ENCODE measurements around the gene PRDM16.

Gene PRDM16

GRCh38 chr1:3111348-3112021 is 42.5 kb downstream of the PRDM16 start:
- Histone ChIP-seq H3K4me3 (ENCODE audit: low read depth, low read length) (no peak overlapping the region), H3K27ac (ENCODE audit: extremely low read depth, low read depth, low read length) (no peak overlapping the region), H3K9me3 (ENCODE audit: control insufficient read depth, insufficient read depth, low read depth, low read length) (no peaks in the 10 kb centered on the region), H3K36me3 (ENCODE audit: control insufficient read depth in 2 of 2, insufficient read depth in 1 of 2, low read length in 2 of 2) (peaks cover 0 to 10% of the 10 kb centered on the region in 2 experiments; a peak in 1 of 3 replicates), H3K4me1 (ENCODE audit: control insufficient read depth, insufficient read depth, low read length) (no peaks in the 10 kb centered on the region)
- POLR2A ChIA-PET = no interaction called here
- CTCF ChIA-PET = no interaction called here
- TF ChIP-seq ZNF433 (tag by site-specific recombination; IDR thresholded peaks at IDR 0.05; ENCODE audit: low read depth) (no peak), ZNF426 (tag by site-specific recombination; IDR thresholded peaks at IDR 0.05) (no peak), EGR2 (tag by site-specific recombination; IDR thresholded peaks at IDR 0.05; ENCODE audit: low read depth) (no peak), ZNF785 (tag by site-specific recombination; IDR thresholded peaks at IDR 0.05) (no peak), ZNF768 (tag by site-specific recombination; IDR thresholded peaks at IDR 0.05) (no peak), ZNF473 (tag by site-specific recombination; IDR thresholded peaks at IDR 0.05) (no peak), HIC1 (tag by site-specific recombination; IDR thresholded peaks at IDR 0.05) (no peak), KLF7 (tag by site-specific recombination; IDR thresholded peaks at IDR 0.05; ENCODE audit: borderline replicate concordance) (no peak), ZNF580 (tag by site-specific recombination; IDR thresholded peaks at IDR 0.05) (no peak), ZFP41 (tag by site-specific recombination; IDR thresholded peaks at IDR 0.05; ENCODE audit: borderline replicate concordance) (no peak), ZNF155 (tag by site-specific recombination; IDR thresholded peaks at IDR 0.05) (no peak), ZBTB26 (tag by site-specific recombination; optimal IDR thresholded peaks at IDR 0.05) (no peak), ZEB2 (tag by site-specific recombination; IDR thresholded peaks at IDR 0.05) (no peak), ZNF626 (tag by site-specific recombination; IDR thresholded peaks at IDR 0.05) (no peak), ZSCAN4 (tag by site-specific recombination; IDR thresholded peaks at IDR 0.05) (no peak), OVOL3 (tag by site-specific recombination; IDR thresholded peaks at IDR 0.05) (no peak), ZNF114 (tag by site-specific recombination; IDR thresholded peaks at IDR 0.05) (no peak), PRDM10 (tag by site-specific recombination; IDR thresholded peaks at IDR 0.05) (no peak), ZNF416 (tag by site-specific recombination; IDR thresholded peaks at IDR 0.05) (no peak), ZBTB7A (tag by site-specific recombination; IDR thresholded peaks at IDR 0.05; ENCODE audit: low read depth) (no peak)
